Loucy (cell line): ENCODE measurements around the gene SLC12A5.

Source experiments
- H2AFZ ChIP-seq: fragments of 200-600 bp; sonication (generic); 2 replicates; pipeline ENCODE4 v1.6.0; 2016; ENCODE audit warnings: antibody characterized with exemption, mild to moderate bottlenecking, low read length, moderate library complexity
- H3F3A ChIP-seq: fragments of 200-600 bp; 2 replicates; pipeline ENCODE4 v1.6.0; 2016; ENCODE audit warnings: antibody characterized with exemption, low read depth, mild to moderate bottlenecking
- H3K27me3 ChIP-seq: fragments of 200-600 bp; sonication (generic); 2 replicates; pipeline ENCODE4 v1.6.1; 2014; ENCODE audit warnings: low read length, mild to moderate bottlenecking; ENCODE audit not compliant: insufficient read depth, poor library complexity, severe bottlenecking
- H3K36me3 ChIP-seq: fragments of 200-600 bp; sonication (generic); 2 replicates; pipeline ENCODE4 v1.6.1; 2016; ENCODE audit warnings: low read length; ENCODE audit not compliant: insufficient read depth
- H3K4me1 ChIP-seq: fragments of 200-600 bp; sonication (generic); 2 replicates; pipeline ENCODE4 v1.5.1; 2014; ENCODE audit warnings: low read length, mild to moderate bottlenecking; ENCODE audit not compliant: insufficient read depth, poor library complexity, severe bottlenecking
- H3K4me2 ChIP-seq: fragments of 200-600 bp; sonication (generic); 2 replicates; pipeline ENCODE4 v1.6.0; 2014; ENCODE audit warnings: antibody characterized with exemption, low read length, low read depth, mild to moderate bottlenecking; ENCODE audit not compliant: poor library complexity, severe bottlenecking
- H3K4me3 ChIP-seq: fragments of 200-600 bp; sonication (generic); 2 replicates; pipeline ENCODE4 v1.5.1; 2014; ENCODE audit warnings: low read length, mild to moderate bottlenecking, mixed read lengths; ENCODE audit not compliant: poor library complexity, severe bottlenecking
- H3K79me2 ChIP-seq: fragments of 200-600 bp; sonication (generic); 2 replicates; pipeline ENCODE4 v1.6.1; 2014; ENCODE audit warnings: low read length; ENCODE audit not compliant: insufficient read depth
- H3K9ac ChIP-seq: fragments of 200-600 bp; sonication (generic); 2 replicates; pipeline ENCODE4 v1.6.0; 2014; ENCODE audit warnings: mild to moderate bottlenecking, low read depth, low read length, moderate library complexity; ENCODE audit not compliant: poor library complexity, severe bottlenecking
- H3K9me2 ChIP-seq: fragments of 200-600 bp; sonication (generic); replicated peaks from 2 replicates; pipeline ENCODE4 v1.6.1; 2016; ENCODE audit warnings: low read depth, low read length, mixed read lengths
- H3K9me3 ChIP-seq: fragments of 200-600 bp; sonication (generic); 2 replicates; pipeline ENCODE4 v1.6.1; 2014; ENCODE audit warnings: mild to moderate bottlenecking, antibody characterized with exemption, low read length, low read depth; ENCODE audit not compliant: insufficient read depth
- H4K20me1 ChIP-seq: fragments of 200-600 bp; sonication (generic); 2 replicates; pipeline ENCODE4 v1.6.0; 2014; ENCODE audit warnings: antibody characterized with exemption, low read length, mild to moderate bottlenecking; ENCODE audit not compliant: insufficient read depth, poor library complexity, severe bottlenecking
- CTCF ChIP-seq: fragments of 200-600 bp; sonication (generic); conservative IDR thresholded peaks from 2 replicates; pipeline ENCODE4 v1.5.1; 2014; ENCODE audit warnings: mild to moderate bottlenecking, antibody characterized with exemption, low read length
- EZH2phosphoT487 ChIP-seq: fragments of 200-600 bp; IDR thresholded peaks from 2 replicates; pipeline ENCODE4 v1.6.1; 2018; ENCODE audit warnings: antibody characterized with exemption, mild to moderate bottlenecking, moderate library complexity, borderline replicate concordance

Gene SLC12A5

GRCh38 chr20:46054606-46055005 lies 25.6 kb downstream of the SLC12A5 start:
- H3K4me3 ChIP-seq = no peak overlapping the region
- H3K9me2 ChIP-seq = no peaks in the 10 kb centered on the region
- no peak overlapping the region for H2AFZ ChIP-seq
- H3F3A ChIP-seq = no peaks in the 10 kb centered on the region
- no peaks in the 10 kb centered on the region for H3K36me3 ChIP-seq
- H3K27me3 ChIP-seq = no peaks in the 10 kb centered on the region
- H3K4me2 ChIP-seq = no peak overlapping the region
- no peaks in the 10 kb centered on the region for H3K9me3 ChIP-seq
- H3K79me2 ChIP-seq = no peaks in the 10 kb centered on the region
- H3K4me1 ChIP-seq = no peaks in the 10 kb centered on the region
- TF ChIP-seq CTCF = no peak
- TF ChIP-seq EZH2phosphoT487 = no peak
- no peaks in the 10 kb centered on the region for H4K20me1 ChIP-seq
- no peak overlapping the region for H3K9ac ChIP-seq

- no peak overlapping the region for H3K4me3 ChIP-seq
- no peaks in the 10 kb centered on the region for H3K79me2 ChIP-seq
- peaks cover 2% of the 10 kb centered on the region for H4K20me1 ChIP-seq
- no peak for TF ChIP-seq EZH2phosphoT487
- no peak for TF ChIP-seq CTCF
- no peaks in the 10 kb centered on the region for H3K9me3 ChIP-seq
- H2AFZ ChIP-seq = no peak overlapping the region
- no peaks in the 10 kb centered on the region for H3F3A ChIP-seq
- peaks cover 7% of the 10 kb centered on the region for H3K4me1 ChIP-seq
- no peak overlapping the region for H3K9ac ChIP-seq
- H3K9me2 ChIP-seq = no peaks in the 10 kb centered on the region
- no peaks in the 10 kb centered on the region for H3K36me3 ChIP-seq
- no peak overlapping the region for H3K4me2 ChIP-seq
- H3K27me3 ChIP-seq = no peaks in the 10 kb centered on the region
Observed at GRCh38 chr20:46055269-46055668, 26.3 kb downstream of the SLC12A5 start.

GRCh38 chr20:46056027-46056833 lies 27.2 kb downstream of the SLC12A5 start:
- Histone ChIP-seq H3K79me2 (no peaks in the 10 kb centered on the region), H3F3A (peaks cover 3% of the 10 kb centered on the region; the same call in 1 of the 2 replicates), H3K9ac (no peak overlapping the region), H2AFZ (no peak overlapping the region), H3K36me3 (peaks cover 3% of the 10 kb centered on the region; the same call in 1 of the 2 replicates), H3K27me3 (no peaks in the 10 kb centered on the region), H3K4me2 (no peak overlapping the region), H3K4me1 (peaks cover 16% of the 10 kb centered on the region), H4K20me1 (peaks cover 12% of the 10 kb centered on the region), H3K9me2 (no peaks in the 10 kb centered on the region), H3K9me3 (no peaks in the 10 kb centered on the region), H3K4me3 (no peak overlapping the region)
- TF ChIP-seq CTCF (no peak), EZH2phosphoT487 (no peak)
